Measurements from ENCODE around the gene SLC2A6.

Gene SLC2A6

DNA sequence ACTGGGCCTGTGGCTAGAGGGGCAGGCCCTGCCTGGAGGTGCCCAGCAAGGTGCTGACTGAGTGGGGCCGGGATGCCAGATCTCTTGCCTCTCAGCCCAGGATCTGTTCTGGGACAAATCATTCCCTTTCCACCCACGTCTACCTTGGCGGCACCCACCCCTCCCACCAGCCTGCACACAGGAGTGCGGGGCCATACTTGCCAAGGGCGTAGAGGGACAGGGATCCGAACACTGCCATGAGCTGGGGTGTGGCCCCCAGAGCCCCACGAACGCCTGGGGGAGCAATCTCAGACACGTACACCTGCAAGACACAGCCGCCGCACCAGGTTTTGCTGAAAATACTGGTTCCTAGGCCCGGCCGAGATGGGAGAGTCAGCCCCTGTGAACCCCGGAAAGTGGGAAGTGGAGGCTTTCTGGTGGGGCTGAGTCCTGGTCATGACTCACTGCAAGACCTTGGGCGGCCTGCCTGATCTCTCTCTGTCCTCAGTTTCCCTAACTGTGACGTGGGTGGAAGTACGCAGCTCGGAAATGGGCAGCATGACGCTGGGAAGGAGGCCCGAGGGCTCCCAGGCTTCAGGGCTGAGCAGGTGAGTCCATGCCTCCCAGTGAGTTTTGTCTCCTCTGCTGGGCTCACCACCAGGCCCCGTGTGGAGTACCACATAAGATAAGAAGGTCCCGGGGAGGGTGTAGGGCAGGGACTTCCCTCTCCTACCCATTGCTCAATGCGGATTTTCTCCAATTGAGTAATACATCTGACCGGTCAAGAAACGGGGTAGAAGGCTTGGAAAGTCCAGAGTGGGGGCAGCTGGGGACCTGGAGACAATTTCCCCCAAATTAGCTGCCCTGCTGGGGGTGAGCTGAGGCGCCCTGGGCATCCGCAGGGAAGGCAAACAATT is 2.6 kb downstream of the SLC2A6 start:
- no peak for DNase-seq

DNA sequence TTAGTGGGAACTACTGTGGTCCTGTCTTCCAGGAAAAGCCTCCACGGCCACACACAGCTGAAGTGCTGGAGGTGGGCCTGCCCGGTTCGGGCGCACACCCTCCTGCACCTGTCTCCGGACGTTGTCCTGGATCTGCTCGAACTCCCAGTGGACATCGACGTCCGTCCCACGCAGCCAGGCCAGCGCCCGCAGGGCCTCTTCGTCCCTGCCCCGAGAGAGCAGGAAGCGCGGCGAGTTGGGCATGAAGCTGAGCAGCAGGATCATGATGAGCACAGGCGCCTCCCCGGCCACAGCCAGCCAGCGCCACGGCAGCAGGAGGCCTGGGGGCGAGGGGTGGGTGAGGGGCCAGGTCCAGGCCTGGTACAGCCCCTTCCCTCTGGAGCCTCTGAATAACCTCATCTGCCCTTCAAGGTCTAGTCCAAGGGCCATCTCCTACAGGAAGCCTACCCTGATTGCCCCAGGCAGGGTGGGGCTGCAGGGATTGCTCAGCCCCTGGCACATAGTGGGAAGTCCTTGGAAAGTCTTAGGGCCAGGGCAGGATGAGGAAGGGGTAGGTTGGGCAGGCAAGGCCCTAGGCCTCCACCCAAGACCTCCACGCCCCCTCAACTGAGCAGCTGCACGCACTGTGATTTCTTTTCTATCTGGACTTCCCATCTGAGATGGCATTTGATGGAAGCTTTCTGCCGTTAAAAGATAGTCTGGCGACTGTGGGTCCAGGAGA is 3.4 kb downstream of the SLC2A6 start:
- no peak for DNase-seq

DNA sequence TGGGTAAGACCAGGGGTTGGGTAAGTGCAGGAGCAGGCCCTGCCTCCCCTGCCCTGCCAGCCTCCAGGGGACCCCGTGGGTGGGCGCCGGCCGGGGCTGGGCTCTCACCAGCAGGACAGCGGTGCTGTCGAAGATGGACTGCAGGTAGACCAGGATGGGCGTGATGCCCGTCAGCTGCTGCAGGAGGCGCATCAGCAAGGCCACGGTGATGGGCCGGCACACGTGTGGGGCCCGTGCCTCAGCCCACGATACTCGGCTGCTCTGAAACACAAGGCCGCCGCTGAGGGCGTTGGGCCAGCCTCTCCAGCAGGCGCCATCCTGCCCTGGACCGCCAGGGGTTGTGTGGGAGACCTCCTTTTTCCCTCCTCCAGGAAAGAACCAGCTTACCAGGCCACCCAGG is 4.0 kb downstream of the SLC2A6 start:
- no peak for DNase-seq

DNA sequence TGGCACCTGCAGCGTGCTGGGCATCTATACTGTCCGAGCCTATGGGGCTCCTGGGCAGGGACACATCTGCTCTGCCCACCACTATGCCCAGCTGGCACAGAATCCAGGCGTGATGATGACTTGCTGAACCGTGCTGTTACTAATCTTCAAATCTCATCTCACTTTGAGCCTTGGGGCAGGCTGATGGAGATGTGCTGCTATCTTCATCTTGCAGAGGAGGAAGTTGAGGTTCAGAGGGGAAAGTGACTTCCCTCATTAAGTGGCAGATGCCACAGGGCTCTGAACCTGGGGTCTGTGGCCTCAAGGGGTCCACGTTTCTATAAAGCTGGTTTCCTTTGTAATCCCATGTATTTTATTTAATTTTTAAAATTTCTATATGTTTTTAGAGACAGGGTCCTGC is 4.7 kb downstream of the SLC2A6 start:
- DNase-seq, result no peak

DNA sequence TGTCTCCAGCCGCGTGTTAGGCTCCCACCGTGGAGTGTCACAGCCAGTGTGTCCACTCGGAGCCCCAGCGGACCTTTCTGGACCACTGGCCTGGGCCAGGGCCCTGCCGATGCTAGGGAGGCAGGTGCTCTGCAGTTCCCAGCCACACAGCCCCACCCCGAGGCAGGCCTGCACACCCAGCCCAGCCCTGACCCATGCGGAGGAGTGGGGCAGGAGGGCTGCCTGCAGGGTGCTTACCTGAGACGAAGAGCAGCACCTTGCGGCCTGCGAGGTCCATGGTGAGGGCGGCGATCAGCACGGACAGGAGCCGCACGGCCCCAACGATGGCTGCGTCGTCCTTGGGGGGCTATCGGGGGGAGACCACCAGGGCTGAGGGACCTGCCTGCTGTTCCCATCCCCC is 5.2 kb downstream of the SLC2A6 start:
- no peak for DNase-seq

DNA sequence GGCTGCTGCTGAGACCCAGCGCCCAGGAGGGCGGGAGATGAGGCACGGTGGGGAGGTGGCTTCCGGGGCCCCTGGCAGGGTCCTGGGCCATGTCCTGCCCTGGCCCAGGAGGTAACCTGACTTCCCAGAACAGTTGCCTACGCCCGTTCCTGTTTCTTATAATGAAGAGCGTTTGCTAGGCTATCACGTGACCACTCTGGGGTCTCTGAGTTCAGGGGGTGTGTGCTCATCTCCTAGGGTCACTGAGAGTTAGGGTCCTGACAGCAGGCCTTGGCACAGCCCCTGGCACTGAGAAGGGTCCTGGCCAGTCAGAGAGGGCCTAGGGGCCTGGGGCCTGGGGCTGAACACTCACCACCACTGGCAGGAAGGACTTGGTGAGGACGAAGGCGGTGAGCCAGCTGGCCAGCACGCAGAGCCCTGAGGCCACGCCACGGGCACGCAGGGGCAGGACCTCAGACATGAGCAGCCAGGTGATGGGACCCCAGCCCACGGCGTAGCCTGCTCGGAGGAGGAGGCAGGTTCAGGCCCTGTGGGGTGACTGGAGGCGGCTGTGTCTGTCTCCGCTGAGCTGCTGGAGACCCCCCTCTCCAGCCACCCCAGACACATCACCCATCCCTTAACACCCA is 6.0 kb downstream of the SLC2A6 start:
- no peak for DNase-seq

DNA sequence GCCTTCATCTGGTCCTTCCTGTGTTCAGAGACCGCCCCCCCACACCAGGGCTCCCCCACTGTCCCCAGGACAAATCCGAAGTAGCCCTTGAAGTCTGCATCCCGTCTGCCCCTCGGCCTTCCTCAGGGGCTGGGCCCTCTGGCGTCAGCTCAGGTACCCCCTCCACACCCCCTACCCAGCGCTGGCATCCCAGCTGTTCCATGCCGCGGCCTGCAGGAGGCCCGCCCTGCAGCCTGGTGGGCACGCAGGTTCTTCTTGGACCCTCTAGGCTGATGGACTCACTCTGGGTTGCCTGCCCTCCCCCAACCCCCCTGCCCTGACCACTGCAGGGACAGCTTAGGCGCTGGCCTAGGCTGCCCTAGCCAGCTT is 6.6 kb downstream of the SLC2A6 start:
- DNase-seq, result no peak

DNA sequence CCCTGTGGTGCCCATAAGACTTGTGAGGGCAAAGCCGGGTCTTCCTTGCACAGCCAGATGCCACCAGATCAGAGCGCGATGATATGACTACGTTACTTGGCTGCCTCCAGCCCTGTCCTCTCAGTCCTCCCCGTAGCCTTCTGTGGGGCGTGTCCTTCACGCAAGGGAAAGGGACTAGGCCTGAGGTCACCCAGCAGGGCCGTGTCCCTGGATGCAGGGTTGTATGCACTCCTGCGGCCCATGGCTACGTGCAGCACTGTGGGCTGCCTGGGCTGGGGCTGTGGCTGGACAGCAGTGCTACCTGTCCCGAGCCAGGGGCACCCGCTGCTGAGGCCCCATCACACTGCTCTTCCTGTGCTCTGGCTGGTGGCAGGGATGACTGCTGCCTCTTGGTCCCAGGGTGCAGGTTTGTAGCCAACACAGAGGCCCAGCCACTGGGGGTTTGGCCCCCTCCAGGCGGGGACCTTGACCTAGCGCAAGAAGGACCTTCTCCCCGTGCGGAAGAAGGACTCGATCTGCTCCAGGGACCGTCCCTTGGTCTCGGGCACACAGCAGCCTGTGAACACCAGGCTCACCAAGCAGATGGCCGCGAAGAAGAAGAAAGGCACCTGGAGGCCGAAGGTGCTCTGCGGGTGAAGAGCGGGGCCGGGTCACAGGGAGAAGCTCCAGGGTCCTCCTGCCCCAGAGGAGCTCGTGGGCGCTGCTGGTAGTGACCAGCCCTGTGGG is 7.2 kb downstream of the SLC2A6 start:
- DNase-seq, result no peak

DNA sequence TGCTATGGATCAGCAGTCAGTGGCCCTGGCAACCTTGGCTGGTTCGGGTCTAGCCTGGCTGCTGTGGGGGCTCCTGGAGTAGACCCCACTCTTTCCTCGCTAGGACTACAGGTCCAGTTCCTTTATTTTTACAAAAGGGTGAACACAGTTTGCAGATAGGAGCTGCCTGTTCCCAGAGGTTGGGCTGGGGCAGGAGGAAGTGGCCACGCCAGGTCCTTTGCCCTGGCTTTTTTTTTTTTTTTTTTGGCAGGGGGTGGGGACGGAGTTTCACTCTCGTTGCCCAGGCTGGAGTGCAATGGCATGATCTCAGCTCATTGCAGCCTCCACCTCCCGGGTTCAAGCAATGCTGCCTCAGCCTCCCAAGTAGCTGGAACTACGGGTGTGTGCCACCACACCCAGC is 7.9 kb downstream of the SLC2A6 start:
- no peak for DNase-seq

DNA sequence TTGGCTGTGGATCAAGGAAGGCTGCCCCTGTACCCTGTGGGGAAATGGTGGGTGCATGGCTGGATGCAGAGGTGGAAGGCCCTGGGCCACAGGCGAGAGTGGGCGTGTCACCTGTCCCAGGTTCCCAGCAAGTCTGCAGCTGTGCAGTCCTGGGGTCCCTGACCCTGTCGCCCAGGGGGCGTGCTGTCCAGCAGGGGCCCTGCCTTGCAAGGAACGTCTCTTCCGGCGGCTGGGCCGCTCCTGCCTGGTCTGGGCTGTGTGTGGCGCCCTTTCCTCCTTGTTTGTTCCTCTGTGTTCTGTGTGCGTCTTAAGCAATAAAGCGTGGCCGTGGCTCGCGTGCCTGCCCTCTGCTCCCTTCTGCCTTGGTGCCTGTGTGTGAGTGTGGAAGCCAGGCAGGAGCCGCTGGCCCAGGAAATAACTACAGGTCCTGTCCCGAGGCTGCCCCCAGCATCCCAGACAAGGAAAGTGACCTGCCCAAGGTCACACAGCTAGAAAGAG is 8.4 kb downstream of the SLC2A6 start:
- DNase-seq, result no peak

DNA sequence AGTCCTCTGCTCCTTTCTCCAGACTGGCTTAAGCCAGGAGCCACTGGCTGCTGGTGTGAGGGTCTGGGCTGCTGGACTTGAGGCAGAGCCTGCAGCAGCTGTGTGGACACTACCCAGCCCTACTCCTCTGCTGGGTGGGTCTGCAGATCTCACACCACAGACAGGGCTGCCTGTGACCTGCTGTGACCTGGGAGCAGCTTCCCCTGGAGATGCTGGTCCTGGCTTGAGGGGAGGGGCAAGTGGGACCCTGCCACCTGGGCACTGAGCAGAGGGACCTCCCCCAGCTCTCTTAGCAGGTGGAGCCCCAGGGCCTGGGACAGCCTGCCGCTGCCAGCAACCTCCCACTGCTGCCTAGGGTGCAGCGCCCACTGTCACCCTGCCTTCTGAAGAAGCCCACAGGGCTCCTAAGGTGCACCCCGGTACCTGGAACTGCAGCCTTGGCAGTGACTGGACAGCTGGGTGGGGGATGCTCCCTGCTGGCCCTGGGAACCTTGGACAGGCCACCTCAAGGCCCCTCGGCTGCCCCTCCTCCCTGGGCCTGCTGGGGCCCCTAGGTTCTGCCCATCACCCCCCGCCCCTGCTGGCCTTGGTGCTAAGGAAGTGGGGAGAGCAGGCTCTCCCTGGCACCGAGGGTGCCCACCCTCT is 10.0 kb downstream of the SLC2A6 start:
- no peak for DNase-seq

DNA sequence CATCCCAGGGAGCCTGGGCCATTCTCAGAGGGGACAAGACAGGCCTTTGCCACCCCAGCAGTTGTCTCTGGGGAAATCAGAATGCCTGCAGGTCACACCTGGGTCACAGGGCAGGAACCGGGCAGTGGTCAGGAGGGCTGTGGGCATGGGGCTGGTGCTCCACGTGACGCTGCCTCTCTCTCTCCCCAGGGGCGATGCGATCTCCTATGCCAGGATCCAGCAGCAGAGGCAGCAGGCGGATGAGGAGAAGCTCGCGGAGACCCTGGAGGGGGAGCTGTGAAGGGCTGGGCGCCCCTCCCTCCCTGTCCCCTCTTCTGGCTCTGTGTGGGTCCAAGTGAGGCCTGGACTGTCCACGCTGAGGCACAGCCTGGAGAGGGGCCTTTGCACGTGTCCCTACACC is 10.5 kb downstream of the SLC2A6 start:
- no peak for DNase-seq

DNA sequence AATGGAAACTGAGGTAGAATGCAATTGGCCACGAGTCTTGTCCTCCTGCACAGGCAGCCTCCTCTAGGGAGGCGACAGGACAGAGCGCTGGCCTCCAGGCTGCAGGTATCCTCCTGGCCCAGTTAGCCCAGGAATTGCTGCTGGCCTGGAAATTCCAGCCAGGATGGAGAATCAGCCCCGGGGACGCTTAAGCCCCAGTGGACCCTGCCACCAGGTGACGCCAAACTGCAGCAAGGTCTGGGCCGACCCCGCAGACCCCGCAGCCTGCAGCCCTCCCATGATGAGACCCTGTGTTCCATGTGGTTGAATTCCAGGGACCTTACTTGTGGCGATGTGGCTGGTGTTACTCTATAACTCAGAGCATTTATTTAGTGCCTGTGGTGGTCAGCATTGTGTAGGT is 11.8 kb downstream of the SLC2A6 start:
- no peak for DNase-seq

DNA sequence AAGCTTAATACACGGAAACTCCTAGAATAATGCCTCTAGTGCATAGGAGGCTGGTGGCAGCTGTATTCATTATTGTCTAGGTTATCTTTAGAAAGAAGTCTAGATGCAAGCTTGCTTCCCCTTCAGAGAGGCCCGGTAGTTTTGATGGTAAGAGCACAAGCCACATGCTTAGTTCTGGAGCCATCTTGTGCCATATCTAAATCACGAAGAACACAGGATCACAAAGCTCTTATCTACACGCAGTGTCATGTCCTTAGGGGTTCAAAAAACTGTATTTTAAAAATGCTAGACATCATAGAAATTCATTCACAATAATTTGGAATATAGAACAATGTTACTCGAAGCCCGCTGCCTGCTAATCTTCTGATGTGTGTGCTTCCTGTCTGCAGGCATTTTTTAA is 12.9 kb downstream of the SLC2A6 start:
- DNase-seq, result no peak

DNA sequence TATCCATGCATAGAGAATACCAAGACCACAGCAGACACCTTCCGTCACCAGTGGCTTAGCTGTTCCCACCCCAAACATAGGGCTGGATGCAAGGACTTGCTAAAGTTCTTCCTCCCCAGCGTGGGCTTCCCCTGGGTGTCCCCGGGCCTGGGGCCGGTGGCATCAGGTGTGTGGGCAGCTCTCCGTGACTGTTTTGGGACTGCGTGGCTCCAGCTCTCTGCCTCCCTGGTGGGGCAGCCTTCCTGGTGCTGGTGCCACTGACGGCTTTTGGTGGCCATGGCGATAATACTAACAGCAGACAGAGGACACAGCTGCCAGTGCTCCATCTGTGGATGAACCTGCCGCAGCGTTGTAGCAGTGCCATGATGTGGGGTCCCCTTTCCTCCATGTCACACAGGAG is 14.3 kb downstream of the SLC2A6 start:
- no peak for DNase-seq

DNA sequence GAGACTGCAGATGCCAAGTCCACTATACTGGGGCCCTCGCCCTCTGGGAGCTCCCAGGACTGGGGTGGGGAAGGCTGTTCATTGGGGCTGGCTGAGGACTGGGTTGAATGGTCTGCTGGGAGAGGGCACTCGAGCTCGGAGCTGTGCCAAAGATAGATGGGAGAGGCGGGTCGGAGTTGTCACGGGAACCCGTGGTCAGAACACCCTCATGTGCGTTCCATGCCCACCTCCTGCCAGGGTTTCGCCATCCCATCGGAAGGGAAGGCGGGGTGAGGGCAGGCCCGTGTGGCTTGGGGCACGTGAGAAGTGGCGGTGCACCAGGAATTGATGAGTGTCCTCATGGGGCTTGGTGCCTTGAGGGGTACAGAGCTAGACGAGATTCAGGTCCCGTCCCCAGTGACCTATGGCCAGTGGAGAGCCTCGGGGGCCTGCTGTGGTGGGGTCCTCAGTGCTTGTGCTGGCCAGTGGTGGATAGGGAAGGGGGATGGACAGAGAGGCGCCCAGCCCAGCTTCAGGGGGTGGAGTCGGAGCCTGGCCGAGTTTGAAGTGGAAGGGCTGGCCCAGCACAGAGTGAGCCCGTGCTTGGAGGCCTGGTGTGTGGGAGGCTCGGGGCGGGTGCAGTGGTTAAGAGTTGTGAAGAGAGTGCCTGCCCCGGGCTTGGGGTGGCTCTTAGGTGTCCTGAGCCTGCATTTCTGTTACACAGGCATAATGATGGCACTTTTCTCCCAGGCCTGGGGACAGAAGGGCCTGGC is 14.9 kb downstream of the SLC2A6 start:
- no peak for DNase-seq

DNA sequence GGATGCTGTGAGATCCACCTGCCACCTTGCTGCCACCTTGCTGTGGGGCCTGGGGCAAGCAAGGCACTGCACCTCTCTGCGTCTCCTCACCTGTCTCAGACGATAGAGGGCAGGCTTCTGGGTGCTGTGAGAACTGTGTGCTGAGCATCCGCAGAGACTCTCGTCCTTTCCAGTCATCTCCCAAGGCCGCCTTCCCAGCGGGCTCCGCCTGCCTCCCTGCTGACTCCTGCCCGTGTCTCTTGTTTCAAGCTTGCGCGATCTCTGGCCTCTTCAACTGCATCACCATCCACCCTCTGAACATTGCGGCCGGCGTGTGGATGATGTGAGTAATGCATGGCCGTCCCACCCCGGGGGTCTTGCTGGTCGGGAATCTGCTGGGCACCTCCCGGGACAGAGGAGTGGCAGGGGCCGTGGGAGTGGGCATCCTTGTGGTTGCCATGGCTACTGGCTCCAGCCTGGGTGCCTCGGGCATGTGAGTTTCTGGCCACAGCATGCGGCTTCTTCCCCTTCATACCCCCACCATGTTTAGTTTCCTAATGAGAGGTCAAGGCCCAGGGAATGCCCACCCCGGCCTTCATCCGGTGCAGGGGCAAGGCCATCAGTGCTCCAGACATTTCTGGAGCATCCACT is 15.6 kb downstream of the SLC2A6 start:
- DNase-seq, result no peak

DNA sequence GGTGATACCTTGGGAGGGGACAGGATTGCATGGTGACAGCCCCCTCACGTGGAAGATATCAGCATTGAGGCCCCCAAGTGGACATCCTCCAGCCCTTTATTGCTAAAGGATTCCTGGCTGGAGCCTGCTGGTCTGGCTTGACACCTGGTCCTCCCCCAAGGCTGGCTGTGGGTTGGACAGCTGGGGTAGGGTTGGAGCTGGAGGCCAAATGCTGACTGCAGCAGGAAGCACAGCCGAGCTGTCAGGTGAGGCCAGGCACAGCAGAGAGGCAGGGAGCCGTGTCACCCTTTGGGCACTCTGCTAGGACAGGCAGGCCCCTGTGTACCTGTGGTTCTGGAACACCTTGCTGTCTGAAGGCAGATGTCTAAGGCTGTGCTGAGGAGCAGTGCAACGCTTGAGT is 16.9 kb downstream of the SLC2A6 start:
- DNase-seq, result no peak

DNA sequence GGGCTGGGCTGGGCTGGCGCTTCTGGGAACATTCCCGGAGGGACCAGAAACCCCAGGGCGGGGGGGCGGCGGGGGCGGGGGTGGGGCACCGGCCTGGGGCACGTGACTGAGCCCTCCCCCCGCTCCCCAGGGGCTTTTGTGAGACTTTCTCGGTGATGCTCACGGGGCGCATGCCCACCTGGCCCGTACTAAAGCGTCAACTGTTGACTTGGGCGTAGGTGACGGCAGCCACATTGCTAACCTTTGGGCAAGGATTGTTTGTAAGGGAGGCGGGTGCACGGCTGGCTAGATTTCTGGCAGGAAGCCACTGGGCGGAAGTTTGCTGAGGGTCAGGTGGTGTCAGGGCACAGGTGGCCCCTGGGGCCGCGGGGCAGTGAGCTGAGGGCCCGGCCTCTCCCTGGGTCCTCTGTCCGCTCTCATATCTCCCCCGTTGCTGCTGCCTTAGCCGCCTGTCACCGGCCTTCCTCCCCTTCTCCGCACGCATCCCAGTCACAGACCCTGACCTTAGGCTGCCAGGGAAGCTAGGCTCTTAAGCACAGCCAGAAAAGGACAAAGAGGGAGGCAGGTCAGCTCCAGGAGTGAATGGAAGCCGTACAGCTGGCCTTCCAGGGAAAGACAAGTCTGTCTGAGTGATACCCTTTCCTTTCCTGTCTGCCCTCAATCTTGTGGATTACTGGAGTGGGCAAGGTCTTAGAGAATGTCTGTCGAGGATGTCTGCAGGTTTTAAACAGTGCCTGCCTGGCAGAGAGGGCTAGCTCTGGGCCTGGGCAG is 18.3 kb downstream of the SLC2A6 start:
- peak in 5 of 6 experiments; percentile 32 to 69 (median 59) for DNase-seq
